Mammary epithelial cell (primary cell): ENCODE results near the gene NHLRC4.

Experiments
- EZH2 ChIP-seq: IDR thresholded peaks from 2 replicates; pipeline ENCODE4 v1.6.1; 2012; ENCODE audit warnings: low read length, inconsistent platforms, borderline replicate concordance
- TF ChIP-seq, protein P1 (sequence below), 2 donors: IDR thresholded peaks in 1 of 2; conservative IDR thresholded peaks in 1 of 2; 2 replicates each; pipeline ENCODE4 v1.5.1; 2011 to 2012; ENCODE audit warnings: inconsistent platforms in 2 of 2, low read length in 2 of 2, mild to moderate bottlenecking in 2 of 2, control low read depth in 1 of 2, low read depth in 1 of 2; ENCODE audit not compliant: insufficient read depth in 1 of 2; ENCODE audit errors: extremely low read depth in 1 of 2

- TF ChIP-seq, protein P1, sequence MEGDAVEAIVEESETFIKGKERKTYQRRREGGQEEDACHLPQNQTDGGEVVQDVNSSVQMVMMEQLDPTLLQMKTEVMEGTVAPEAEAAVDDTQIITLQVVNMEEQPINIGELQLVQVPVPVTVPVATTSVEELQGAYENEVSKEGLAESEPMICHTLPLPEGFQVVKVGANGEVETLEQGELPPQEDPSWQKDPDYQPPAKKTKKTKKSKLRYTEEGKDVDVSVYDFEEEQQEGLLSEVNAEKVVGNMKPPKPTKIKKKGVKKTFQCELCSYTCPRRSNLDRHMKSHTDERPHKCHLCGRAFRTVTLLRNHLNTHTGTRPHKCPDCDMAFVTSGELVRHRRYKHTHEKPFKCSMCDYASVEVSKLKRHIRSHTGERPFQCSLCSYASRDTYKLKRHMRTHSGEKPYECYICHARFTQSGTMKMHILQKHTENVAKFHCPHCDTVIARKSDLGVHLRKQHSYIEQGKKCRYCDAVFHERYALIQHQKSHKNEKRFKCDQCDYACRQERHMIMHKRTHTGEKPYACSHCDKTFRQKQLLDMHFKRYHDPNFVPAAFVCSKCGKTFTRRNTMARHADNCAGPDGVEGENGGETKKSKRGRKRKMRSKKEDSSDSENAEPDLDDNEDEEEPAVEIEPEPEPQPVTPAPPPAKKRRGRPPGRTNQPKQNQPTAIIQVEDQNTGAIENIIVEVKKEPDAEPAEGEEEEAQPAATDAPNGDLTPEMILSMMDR (conservative IDR thresholded peaks at IDR 0.05 in 1 of 2, IDR thresholded peaks at IDR 0.05 in 1 of 2; ENCODE audit: extremely low read depth in 1 of 2, insufficient read depth in 1 of 2, low read depth in 1 of 2, low read length in 2 of 2) = no peak
- TF ChIP-seq EZH2 = no peak
These were observed 47.4 kb upstream of the NHLRC4 start for GRCh38 chr16:519425-519824.
